NT2/D1 (cell line): ENCODE results near the gene CAPRIN1.

ENCODE experiments used
- DNase-seq: peaks from one replicate; pipeline ENCODE4 v3.0.0-alpha.2; 2011; ENCODE audit warnings: low read depth, low spot score
- H3K27me3 ChIP-seq: 2 replicates; pipeline ENCODE4 v1.6.0; 2011; ENCODE audit warnings: mild to moderate bottlenecking; ENCODE audit not compliant: insufficient read length, insufficient read depth
- H3K36me3 ChIP-seq: 2 replicates; pipeline ENCODE4 v1.6.1; 2011; ENCODE audit warnings: mild to moderate bottlenecking, low read length, mixed read lengths; ENCODE audit not compliant: insufficient read depth, insufficient read length
- H3K4me1 ChIP-seq: 2 replicates; pipeline ENCODE4 v1.5.1; 2011; ENCODE audit not compliant: insufficient read depth, insufficient read length
- H3K4me3 ChIP-seq: 2 replicates; pipeline ENCODE4 v1.5.1; 2011; ENCODE audit warnings: low read depth; ENCODE audit not compliant: insufficient read length
- H3K9ac ChIP-seq: 2 replicates; pipeline ENCODE4 v1.6.0; 2011; ENCODE audit warnings: low read depth; ENCODE audit not compliant: insufficient read length
- H3K9me3 ChIP-seq: 2 replicates; pipeline ENCODE4 v1.5.1; 2011; ENCODE audit warnings: mild to moderate bottlenecking, low read length; ENCODE audit not compliant: insufficient read depth
- SUZ12 ChIP-seq: IDR thresholded peaks from 2 replicates; pipeline ENCODE4 v1.6.1; 2011; ENCODE audit not compliant: insufficient read length, insufficient read depth; ENCODE audit errors: extremely low read depth
- YY1 ChIP-seq: IDR thresholded peaks from 2 replicates; pipeline ENCODE4 v1.6.1; 2011; ENCODE audit not compliant: insufficient read length, insufficient read depth
- ZNF274 ChIP-seq: IDR thresholded peaks from 2 replicates; pipeline ENCODE4 v1.6.1; 2011; ENCODE audit warnings: mild to moderate bottlenecking, low read depth, low read length

The CAPRIN1 gene

GRCh38 chr11:34051349-34052035 is at the start of gene CAPRIN1:
Gene CAPRIN1 (plus strand): TSS chr11:34051731. CDS start chr11:34052421, 690 bp downstream.
- peaks cover 28% of the 10 kb centered on the region for H3K36me3 ChIP-seq
- TF ChIP-seq SUZ12 = no peak
- TF ChIP-seq YY1 = no peak
- no peak for TF ChIP-seq ZNF274

GRCh38 chr11:34002420-34002819 is 49.1 kb upstream of the CAPRIN1 start:
- Histone ChIP-seq H3K4me3 (no peak overlapping the region), H3K4me1 (no peaks in the 10 kb centered on the region), H3K9ac (no peak overlapping the region), H3K27me3 (peaks cover 2% of the 10 kb centered on the region), H3K36me3 (no peaks in the 10 kb centered on the region), H3K9me3 (no peaks in the 10 kb centered on the region)
- no peak for DNase-seq
- TF ChIP-seq YY1 = no peak
- no peak for TF ChIP-seq SUZ12
- TF ChIP-seq ZNF274 = no peak

More at GRCh38 chr11:34051349-34052035, at the start of gene CAPRIN1:
- Histone ChIP-seq H3K4me1 (no peaks in the 10 kb centered on the region), H3K4me3 (peak within 1 kb of the TSS; percentile 92), H3K9ac (peak within 1 kb of the TSS; percentile 96), H3K9me3 (no peaks in the 10 kb centered on the region), H3K27me3 (no peaks in the 10 kb centered on the region)
- peak; percentile 83 for DNase-seq

- no peak for TF ChIP-seq SUZ12
- no peak for TF ChIP-seq YY1
- no peak for TF ChIP-seq ZNF274
- H3K4me3 ChIP-seq = no peak overlapping the region
- H3K4me1 ChIP-seq = no peaks in the 10 kb centered on the region
- no peaks in the 10 kb centered on the region for H3K9me3 ChIP-seq
- H3K36me3 ChIP-seq = no peaks in the 10 kb centered on the region
- DNase-seq = no peak
- H3K27me3 ChIP-seq = no peaks in the 10 kb centered on the region
- H3K9ac ChIP-seq = no peak overlapping the region
Measured at GRCh38 chr11:34004236-34004635, 47.3 kb upstream of the CAPRIN1 start.

GRCh38 chr11:34006876-34007275 is 44.7 kb upstream of the CAPRIN1 start:
- Histone ChIP-seq H3K36me3 (no peaks in the 10 kb centered on the region), H3K27me3 (no peaks in the 10 kb centered on the region), H3K4me3 (no peak overlapping the region), H3K4me1 (no peaks in the 10 kb centered on the region), H3K9me3 (no peaks in the 10 kb centered on the region), H3K9ac (no peak overlapping the region)
- DNase-seq = no peak
- no peak for TF ChIP-seq SUZ12

GRCh38 chr11:34012734-34013133 is 38.8 kb upstream of the CAPRIN1 start:
- TF ChIP-seq SUZ12 = no peak
- TF ChIP-seq ZNF274 = no peak
- TF ChIP-seq YY1 = no peak
- no peak for DNase-seq
- Histone ChIP-seq H3K9ac (no peak overlapping the region), H3K27me3 (no peaks in the 10 kb centered on the region), H3K9me3 (no peaks in the 10 kb centered on the region), H3K4me3 (no peak overlapping the region), H3K36me3 (no peaks in the 10 kb centered on the region), H3K4me1 (no peaks in the 10 kb centered on the region)

GRCh38 chr11:34013898-34014571 is 37.5 kb upstream of the CAPRIN1 start:
- H3K27me3 ChIP-seq = no peaks in the 10 kb centered on the region
- no peak overlapping the region for H3K4me3 ChIP-seq
- no peaks in the 10 kb centered on the region for H3K9me3 ChIP-seq
- TF ChIP-seq SUZ12 (no peak), YY1 (no peak), ZNF274 (no peak)
- H3K9ac ChIP-seq = no peak overlapping the region
- DNase-seq = no peak
- no peaks in the 10 kb centered on the region for H3K4me1 ChIP-seq
- no peaks in the 10 kb centered on the region for H3K36me3 ChIP-seq

- Histone ChIP-seq H3K9me3 (peaks cover 7% of the 10 kb centered on the region; the same call in 1 of the 2 replicates), H3K4me3 (no peak overlapping the region), H3K36me3 (no peaks in the 10 kb centered on the region), H3K4me1 (no peaks in the 10 kb centered on the region), H3K27me3 (no peaks in the 10 kb centered on the region), H3K9ac (no peak overlapping the region)
- DNase-seq = no peak
- TF ChIP-seq SUZ12 (no peak), ZNF274 (no peak), YY1 (no peak)
Measured at GRCh38 chr11:34021977-34022735, 29.4 kb upstream of the CAPRIN1 start.
